H54 (cell line): Measurements from ENCODE around the gene RTTN.
"Not testable (repeated sequence)": the region's sequence is repeated elsewhere in the genome, so short reads cannot be mapped to it uniquely, and the experiment has no call there.

Source experiments
- DNase-seq: peaks from one replicate; pipeline ENCODE4 v3.0.0; 2011; ENCODE audit warnings: low spot score, mixed read lengths; ENCODE audit not compliant: insufficient read length
- FAIRE-seq: peaks from 3 replicates; lab custom pipeline; 2011; peaks lifted over from hg19 to GRCh38; lab: Jason Lieb, UNC
- POLR2A ChIP-seq: IDR thresholded peaks from 2 replicates; pipeline ENCODE4 v1.6.1; 2011; ENCODE audit warnings: low read depth, mild to moderate bottlenecking, low read length

The RTTN gene, protein sequence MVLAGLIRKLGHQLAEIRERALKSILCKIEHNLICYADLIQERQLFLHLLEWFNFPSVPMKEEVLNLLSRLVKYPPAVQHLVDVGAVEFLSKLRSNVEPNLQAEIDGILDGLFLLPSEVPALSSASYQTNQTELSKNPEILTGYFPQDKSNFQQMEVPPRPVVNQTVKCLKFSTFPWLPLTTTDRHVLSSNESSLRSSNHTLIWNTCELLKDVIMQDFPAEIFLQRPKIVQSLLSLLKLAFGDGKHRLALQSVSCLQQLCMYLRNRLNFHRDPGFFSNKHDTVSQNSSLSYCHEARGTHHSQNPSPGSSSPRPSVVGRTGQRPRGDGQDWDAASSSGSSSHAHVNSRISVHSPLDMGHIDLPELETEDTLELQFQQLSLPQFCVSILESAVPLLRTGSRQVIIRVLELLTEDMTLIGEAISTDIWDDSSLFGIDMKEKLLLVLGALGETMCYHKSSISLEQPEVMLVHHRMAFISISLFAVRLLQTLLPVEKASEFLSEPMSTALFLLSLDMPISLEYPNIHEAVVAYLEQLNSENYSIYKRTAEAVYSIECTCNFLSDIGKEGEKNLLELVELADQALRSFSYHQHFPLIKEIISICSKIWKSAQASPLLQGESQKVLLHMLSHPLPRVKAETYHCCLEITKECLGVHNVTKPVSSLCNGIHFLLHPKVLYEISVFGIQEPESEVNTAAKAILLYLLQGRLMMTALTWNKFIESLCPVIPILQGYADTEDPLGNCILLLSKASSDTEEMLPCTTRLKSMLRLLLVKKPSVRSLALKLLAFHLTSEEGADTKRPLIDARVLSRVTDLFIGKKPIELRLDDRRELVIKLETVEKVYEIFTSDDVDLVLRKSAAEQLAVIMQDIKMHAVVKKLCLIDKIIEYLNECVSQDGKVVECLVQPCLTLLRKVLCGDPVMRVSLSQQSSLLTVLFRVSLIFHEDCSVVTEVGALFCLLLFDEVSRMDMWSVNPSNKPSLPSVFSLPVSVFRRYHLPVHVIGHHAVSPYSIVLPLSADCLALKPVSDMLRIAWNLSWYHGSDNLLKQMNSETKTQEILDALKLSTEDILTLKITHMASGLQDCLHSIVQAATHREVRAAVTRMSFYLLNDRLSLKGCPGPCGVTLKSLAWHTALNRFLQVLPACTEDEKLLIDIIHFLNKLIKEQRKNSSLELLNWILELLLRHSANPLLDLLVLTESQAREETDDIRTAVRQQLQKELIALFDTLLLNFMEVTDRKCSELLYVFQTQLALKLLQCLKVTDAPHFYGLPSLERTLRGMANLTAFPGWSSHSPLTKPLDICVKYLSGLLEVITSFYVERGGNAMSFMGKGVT (N-terminal part only)

DNA sequence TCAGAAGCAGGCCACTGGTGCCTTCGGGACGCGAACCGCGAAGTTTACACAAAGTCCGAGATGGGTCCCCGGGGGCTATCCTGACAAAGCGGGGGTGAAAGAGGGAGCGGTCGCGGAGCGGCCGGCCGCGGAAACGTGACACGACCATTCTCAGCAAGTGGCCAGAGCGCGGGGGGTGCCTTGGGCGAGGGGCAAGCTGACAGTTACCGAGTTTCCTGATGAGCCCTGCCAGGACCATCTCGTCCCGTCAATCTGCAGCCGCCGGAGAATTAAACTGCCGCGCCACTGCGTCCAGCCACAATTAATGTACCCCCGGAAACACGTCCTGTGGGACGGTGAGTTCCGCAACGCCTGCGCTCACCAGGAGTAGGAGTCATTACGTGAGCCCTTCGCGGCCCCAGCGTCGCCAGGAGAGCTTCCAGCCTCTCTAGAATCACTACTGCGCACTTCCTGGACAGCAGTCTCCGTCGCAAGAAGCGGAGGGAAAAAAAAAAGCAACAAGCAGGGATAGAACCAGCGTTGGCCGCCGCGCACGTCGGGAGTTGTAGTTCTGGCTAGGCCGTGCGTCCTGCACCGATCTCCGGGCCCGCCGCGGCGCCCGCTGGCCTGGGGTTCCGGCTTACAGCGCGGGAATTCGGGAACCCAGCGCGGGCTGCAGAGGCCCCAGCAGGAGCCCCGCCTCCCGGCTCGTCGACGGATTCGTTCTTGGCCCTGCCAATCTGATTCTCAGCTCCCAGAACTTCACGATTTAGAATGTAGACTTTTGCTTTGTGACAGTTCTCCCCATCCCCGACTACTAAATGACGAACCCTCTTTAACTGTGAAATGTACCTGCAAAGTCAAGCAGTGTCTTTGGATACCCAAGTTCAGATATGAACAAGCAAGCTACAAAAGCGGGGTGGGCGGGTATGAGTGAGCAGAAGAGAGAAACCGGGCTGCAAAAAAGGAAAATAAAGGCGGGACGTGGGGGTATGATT is at the start of gene RTTN:
TSS of gene RTTN (minus strand) at position 267 of the 977 bp plus-strand sequence. CDS start at position 238, 29 bp downstream.
- DNase-seq: peak; percentile 65
- FAIRE-seq: peak; percentile 72
- TF ChIP-seq POLR2A: no peak; the same call in 1 of the 2 replicates

DNA sequence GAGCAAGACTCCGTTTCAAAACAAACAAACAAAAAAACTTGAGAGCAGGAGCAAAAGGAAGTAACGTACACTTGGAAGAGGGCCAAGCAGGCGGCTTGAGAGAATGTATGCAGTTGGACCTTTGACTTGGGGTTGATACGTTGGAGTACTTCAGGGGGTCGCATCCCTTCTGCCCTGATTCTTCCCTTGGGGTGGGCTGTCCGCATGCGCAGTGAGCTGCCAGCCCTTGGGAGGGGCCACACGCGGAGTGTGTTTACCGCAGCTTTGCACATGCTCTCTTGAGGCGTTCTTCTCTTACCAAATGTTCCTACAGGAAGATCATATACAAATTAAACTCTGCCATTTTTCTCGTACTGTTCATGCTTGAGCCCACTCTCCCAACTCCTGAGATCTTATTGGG is 45.3 kb upstream of the RTTN start:
- DNase-seq (no peak), FAIRE-seq (no peak)
- no peak for TF ChIP-seq POLR2A

DNA sequence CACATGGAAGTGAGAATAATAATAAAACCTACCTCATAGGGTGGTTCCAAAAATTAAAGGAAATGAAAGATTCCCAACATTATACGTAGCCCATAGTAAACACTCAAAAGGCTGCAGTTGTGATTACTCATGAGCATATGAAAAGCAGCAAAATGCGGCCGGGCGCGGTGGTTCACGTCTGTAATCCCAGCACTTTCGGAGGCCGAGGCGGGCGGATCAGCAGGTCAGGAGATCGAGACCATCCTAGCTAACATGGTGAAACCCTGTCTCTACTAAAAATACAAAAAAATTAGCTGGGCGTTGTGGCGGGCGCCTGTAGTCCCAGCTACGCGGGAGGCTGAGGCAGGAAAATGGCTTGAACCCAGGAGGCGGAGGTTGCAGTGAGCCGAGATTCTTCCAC is 44.4 kb upstream of the RTTN start:
- not testable (repeated sequence) for FAIRE-seq

DNA sequence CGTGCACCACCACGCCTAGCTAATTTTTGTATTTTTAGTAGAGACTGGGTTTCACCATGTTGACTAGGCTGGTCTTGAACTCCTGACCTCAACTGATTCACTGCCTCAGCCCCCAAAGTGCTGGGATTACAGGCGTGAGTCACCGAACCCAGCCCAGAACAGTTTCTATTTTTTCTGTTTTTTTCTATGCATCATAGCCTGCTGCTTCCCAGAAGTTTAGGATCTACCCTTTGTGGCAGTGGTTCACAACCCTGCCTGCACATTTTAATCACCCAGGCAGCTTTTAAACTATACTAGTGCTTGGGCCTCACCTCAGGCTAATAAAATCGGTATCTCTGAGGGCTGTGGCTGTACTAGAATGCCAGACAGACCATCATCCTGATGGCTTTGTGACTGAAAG is 43.6 kb upstream of the RTTN start:
- no peak for TF ChIP-seq POLR2A
- no peak for DNase-seq
- FAIRE-seq: no peak

More for the DNA sequence above, 44.4 kb upstream of the RTTN start:
- not testable (repeated sequence) for DNase-seq

DNA sequence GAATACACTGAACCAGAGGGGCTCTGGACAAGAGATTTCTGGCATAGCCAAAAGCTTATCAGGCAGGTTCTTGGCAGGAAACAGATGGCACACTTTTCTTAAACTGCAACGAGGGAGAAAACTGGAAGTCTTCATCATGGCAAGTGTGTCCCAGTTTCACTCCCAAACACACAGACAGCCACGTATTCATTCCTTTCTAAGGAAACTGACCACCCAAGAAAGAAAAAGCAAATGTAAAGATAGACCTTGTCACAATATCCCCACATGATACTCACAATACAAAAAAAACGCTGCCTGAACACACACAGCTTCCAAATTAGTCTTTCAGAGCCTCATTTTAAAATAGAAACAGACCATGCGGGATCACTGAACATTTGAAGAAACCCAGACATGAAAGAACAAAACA is 40.6 kb upstream of the RTTN start:
- no peak for FAIRE-seq
- TF ChIP-seq POLR2A: no peak
- no peak for DNase-seq

DNA sequence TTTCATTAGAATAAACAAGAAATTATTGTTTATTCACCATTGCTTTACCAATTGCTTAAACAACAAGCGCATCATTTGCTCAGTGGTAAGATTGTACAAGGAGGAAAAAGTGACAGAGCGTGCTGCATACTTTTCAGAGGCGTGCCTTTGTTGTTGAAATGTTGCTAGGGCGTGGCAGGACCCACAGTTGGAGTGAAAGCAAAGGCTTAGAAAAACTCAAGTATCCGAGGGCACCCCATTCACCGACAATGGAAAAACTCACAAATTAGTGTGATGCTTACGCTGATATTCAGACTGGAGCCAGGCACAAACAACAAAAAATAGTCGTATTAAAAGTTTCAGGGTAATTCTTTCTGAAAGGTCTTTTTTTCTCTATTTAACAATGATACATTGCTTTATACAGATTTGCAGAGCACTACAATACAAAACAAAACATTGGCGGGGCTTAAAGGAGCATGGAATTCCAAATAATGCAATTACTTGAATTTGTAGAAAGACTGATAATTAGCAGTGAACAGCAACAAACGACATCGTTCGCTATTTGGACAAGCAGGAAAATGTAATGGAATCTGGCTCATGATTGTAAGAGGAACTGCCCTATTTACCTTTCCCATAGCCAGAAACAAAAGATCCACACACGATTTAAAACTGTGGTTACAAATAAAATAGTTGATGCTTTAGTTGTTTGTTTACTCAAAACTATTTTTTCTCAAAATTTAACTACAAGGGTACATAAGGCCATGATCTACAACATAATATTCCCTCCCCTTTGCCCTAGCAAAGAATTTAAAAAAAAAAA is 37.8 kb upstream of the RTTN start:
- FAIRE-seq: no peak
- TF ChIP-seq POLR2A: no peak
- DNase-seq: no peak

DNA sequence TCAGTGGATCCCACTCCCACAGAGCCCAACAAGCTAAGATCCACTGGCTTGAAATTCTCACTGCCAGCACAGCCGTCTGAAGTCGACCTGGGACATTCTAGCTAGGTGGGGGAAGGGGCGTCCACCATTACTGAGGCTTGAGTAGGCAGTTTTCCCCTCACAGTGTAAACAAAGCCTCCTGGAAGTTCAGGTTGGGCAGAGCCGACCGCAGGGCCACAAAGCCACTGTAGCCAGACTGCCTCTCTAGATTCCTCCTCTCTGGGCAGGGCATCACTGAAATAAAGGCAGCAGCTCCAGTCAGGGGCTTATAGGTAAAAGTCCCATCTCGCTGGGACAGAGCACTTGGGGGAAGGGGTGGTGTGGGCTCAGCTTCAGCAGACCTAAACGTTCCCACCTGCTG is 31.4 kb upstream of the RTTN start:
- DNase-seq, FAIRE-seq: not testable (repeated sequence)

DNA sequence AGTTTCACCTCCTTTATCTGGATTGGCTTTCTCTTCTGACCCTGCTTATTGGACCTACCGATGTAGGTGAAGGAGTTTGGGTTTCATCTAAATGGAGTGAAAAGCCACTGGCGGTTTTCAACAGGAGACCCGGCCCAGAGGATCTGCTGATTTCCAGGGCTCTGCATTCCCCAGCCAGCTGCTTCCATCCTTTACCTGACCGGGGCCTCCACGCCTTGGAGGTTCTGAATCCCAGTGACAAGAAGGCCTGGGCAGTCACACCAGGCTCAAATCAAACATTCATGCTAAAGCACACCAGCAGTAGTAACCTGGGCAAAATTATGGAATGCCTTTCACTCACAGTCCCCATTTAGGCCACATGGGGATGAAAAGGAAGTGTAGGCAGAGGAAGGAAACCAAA is 30.0 kb upstream of the RTTN start:
- TF ChIP-seq POLR2A: no peak
- FAIRE-seq (no peak), DNase-seq (no peak)

DNA sequence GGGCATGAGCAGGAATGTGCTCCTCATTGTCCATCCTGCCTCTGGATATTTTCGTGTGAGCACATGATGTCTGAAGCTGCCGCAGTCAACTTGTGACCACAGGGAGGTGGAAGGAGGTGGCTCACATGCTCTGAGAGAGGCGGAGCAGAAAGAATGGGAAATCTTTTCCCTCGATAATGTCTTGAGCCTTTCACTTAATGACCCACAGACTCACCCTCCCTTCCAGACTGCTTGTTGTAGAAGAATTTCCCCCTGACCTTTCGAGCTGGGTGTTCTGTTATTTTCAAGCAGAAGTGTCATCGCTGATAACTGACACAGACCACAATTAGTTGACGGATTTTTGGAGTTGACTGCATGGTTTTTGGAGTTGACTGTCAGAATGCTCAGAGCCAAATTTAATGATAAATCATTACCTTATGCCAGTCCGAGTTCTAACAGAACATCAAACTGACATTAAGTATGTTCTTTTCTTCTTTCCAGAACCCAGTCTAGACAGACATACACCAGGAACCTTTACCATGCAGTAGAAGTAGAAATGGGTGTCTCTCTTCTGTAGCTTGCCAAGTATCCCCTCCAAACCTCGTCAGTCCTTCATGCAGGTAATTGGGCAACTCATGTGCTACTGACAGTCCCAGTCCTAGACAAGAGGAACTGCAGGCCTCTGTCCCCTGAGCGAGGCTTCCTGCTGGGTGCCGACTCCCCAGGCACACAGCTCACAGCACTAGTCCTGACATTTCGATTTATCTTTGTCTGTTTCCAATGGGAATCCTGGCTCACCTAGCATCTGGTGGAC is 29.4 kb upstream of the RTTN start:
- TF ChIP-seq POLR2A: no peak
- peak; percentile 35 for DNase-seq

DNA sequence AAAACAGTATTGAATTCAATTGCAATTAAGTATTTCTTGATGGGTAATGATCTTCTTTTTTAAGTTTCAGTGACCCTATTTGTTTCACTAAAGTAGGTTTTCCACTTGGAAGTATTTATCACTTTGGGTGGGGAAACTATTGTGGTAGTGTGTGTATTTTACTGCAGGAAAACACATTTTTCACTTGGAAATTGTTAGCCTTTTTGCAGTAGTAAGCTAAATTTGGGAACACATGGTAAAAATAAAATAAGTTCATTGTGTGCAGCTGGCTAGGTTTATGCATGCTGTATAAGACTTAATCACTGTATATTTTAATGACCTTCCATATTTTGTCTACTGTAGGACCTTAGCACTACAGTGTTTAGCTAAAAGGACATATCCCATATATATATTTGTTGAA is 28.5 kb upstream of the RTTN start:
- no peak for TF ChIP-seq POLR2A
- no peak for DNase-seq
- FAIRE-seq: no peak

More for the DNA sequence above, 29.4 kb upstream of the RTTN start:
- FAIRE-seq: peak; percentile 91

DNA sequence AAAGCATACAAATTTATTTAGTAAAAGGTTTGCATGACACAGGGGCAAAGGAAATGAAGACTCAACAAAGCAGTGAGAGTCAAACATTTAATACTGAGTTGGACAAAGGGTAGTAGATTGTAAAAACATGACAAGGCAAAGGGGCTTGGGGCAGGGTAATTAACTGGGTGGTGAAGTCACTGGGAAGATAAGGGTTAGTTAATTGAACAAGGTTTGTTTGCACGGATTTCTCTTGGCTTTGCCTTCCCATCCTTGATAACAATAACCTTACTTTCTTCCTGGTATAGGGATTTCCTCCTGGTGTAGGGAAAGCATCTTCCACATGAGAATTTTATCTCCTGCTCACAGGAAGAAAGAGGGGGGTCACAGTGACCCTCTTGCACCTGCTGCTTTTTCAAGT is 26.8 kb upstream of the RTTN start:
- DNase-seq: no peak
- no peak for FAIRE-seq
- no peak for TF ChIP-seq POLR2A

DNA sequence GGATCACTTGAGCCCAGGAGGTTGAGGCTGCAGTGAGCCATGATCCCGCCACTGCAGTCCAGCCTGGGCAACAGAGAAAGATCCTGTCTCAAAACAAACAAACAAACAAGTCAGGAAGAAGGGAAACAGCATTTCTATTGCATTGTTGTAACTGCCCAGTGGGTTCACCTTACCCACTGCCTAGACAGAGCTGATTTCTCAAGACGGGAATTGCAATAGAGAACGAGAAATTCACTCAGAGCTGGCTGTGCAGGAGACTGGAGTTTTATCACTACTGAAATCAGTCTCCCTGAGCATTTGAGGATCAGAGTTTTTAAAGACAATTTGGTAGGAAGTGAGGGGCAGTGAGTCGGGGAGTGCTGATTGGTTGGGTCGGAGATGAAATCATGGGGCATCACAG is 24.2 kb upstream of the RTTN start:
- TF ChIP-seq POLR2A: no peak
- DNase-seq (no peak), FAIRE-seq (no peak)
